DMS 273 (cell line): ENCODE data around the gene IRF2BPL.
A peak's percentile ranks its signal among the peaks of the same experiment; 100 is the strongest.

Experiments used
- DNase-seq: peaks from one replicate; lab custom pipeline; 2025; ENCODE audit not compliant: unreplicated experiment; lab: John Stamatoyannopoulos, UW

IRF2BPL gene

GRCh38 chr14:76993752-76994151 lies 34.8 kb downstream of the IRF2BPL start:
- DNase-seq, result no peak

- no peak for DNase-seq
Observed at GRCh38 chr14:76990084-76990483, 38.4 kb downstream of the IRF2BPL start.

GRCh38 chr14:76987956-76988520 lies 40.5 kb downstream of the IRF2BPL start:
- DNase-seq, result no peak

- DNase-seq, result no peak
Observed at GRCh38 chr14:76986231-76986565, 42.3 kb downstream of the IRF2BPL start.

DNA sequence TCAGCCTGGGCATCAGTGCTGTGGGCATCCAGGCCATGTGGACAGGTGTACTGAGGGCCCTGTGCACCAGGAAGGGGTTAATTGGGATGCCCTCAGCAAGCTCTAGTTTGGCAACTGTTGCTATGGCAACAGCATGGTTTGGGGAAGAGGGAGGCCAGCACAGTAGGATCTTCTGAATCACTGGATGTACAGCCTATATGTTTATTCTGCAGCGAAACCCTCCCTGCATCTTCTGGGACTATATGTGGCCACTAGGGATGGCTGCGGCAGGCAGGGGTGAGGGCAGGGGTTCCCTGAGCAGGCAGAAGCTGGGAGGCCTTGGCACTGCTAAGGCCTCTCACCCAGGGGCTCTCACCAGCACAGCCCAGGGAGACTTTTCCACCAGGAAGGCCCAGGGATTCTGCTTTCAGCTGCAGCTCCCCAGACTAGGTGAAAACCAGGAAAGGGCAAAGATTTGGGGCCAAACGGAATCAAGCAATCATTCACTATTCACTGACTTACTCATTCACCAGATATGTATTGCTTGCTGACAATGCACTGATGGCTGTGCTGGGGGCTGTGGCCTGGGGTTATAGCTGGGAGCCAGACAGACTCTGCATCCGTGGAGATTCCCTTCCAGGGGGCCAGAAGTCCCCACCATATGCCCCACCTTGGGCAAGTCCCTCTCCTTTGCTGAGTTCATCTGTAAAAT lies 42.8 kb downstream of the IRF2BPL start:
- DNase-seq, result peak; percentile 60

GRCh38 chr14:76984787-76985375 lies 43.6 kb downstream of the IRF2BPL start:
- DNase-seq, result no peak

- DNase-seq, result no peak
Observed at GRCh38 chr14:76984297-76984696, 44.2 kb downstream of the IRF2BPL start.

DNA sequence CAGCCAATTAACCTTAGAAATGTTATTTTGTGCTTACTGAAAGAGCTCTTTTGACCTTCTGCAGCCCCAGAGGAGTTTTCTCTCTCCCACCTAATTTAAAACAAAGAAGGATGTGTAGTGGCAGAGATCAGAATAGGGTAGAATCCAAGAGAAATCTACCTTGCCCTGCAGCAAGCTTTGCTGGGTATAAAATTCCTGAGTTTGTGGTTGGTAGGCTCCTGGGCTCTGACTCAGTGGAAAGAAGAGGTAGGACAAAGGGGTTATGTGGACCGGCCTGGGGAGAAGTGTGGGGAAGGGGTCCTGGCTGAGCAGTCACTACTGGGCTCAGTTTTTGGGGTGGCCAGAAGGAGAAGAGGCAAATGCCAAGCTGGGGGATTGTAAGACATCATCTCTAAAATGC lies 46.8 kb downstream of the IRF2BPL start:
- DNase-seq, result no peak

DNA sequence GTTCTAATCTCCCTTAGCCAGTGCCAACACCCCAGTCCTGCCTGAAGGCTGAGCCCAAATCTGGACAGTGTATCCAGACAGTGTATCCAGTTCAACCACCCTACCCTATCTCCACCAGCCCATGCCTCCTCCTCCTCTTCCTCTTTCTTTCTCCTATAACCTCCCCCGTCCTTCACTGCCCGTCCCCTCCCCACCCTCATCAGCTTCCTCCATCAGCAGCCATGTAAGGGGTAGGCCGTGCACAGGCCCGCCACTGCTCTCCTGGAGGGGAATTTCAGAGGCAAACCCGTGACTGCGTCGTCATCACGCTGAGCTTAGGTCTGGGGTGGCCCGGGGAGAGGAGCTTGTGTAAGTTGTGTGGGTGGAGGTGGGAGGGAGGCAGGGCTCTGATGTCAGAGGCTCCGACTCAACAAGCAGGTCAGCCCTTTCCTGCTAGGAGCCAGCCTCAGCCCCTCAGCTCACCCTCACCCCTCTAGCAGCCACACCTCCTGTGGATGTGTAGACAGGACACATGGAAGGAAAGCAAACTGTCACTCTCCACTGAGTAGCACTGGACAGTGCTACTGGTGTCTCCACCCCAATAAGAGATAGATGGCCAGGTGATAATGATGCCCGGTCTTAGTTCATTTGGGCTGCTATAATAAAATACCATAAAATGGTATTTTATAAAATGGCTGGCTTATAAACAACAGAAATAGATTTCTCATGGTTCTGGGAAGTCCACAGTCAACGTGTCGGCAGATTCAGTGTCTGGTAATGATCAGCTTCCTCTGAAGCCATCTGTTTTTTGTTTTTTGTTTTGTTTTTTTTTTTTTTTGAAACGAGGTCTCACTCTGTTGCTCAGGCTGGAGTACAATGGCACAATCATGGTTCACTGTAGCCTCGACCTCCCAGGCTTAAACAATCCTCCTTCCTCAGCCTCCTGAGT lies 50.5 kb downstream of the IRF2BPL start:
- DNase-seq, result no peak

- no peak for DNase-seq
Observed at GRCh38 chr14:76976240-76977005, 52.1 kb downstream of the IRF2BPL start.

- no peak for DNase-seq
Observed at GRCh38 chr14:76975812-76976211, 52.7 kb downstream of the IRF2BPL start.

GRCh38 chr14:76975051-76975450 lies 53.5 kb downstream of the IRF2BPL start:
- DNase-seq, result no peak
